ENCODE data around the gene SCUBE2.
"Not testable (repeated sequence)": the region's sequence is repeated elsewhere in the genome, so short reads cannot be mapped to it uniquely, and the experiment has no call there.

SCUBE2 gene

GRCh38 chr11:9109858-9110731, 18.7 kb upstream of the SCUBE2 start:
- DNase-seq, result no peak

- DNase-seq, result no peak
Measured at GRCh38 chr11:9104580-9104979, 13.2 kb upstream of the SCUBE2 start.

GRCh38 chr11:9103542-9104276, 12.3 kb upstream of the SCUBE2 start:
- no peak for DNase-seq

GRCh38 chr11:9099617-9100016, 8.2 kb upstream of the SCUBE2 start:
- no peak for DNase-seq

- DNase-seq, result not testable (repeated sequence)
Measured at GRCh38 chr11:9098455-9098854, 7.1 kb upstream of the SCUBE2 start.

- DNase-seq, result not testable (repeated sequence)
Measured at GRCh38 chr11:9097186-9097943, 6.0 kb upstream of the SCUBE2 start.

- no peak for DNase-seq
Measured at GRCh38 chr11:9096427-9096826, 5.0 kb upstream of the SCUBE2 start.

GRCh38 chr11:9095421-9095820, 4.0 kb upstream of the SCUBE2 start:
- no peak for DNase-seq

GRCh38 chr11:9094420-9094819, 3.0 kb upstream of the SCUBE2 start:
- DNase-seq, result no peak

- no peak for DNase-seq
Measured at GRCh38 chr11:9092853-9093778, 1.7 kb upstream of the SCUBE2 start.

- no peak for DNase-seq
Measured at GRCh38 chr11:9092072-9092471, 673 bp upstream of the SCUBE2 start.

GRCh38 chr11:9090488-9091043, 833 bp downstream of the SCUBE2 start:
- DNase-seq, result no peak

GRCh38 chr11:9089636-9090035, 1.8 kb downstream of the SCUBE2 start:
- no peak for DNase-seq

GRCh38 chr11:9089061-9089460, 2.3 kb downstream of the SCUBE2 start:
- DNase-seq, result no peak

GRCh38 chr11:9082575-9082974, 8.8 kb downstream of the SCUBE2 start:
- no peak for DNase-seq

GRCh38 chr11:9081153-9081552, 10.2 kb downstream of the SCUBE2 start:
- DNase-seq, result no peak

- no peak for DNase-seq
Measured at GRCh38 chr11:9078113-9079086, 13.0 kb downstream of the SCUBE2 start.

- DNase-seq, result no peak
Measured at GRCh38 chr11:9077164-9077563, 14.2 kb downstream of the SCUBE2 start.

- DNase-seq, result no peak
Measured at GRCh38 chr11:9076661-9077060, 14.7 kb downstream of the SCUBE2 start.

Measured in amygdala (tissue), 56 donors.